Aorta (tissue), 5 donors: ENCODE results near the gene TRPM2. TPM values are rescaled to one million over a fixed set of nuclear protein-coding genes. Genes with fewer than 3 reads are reported as not detected.
"Not testable (repeated sequence)": the region's sequence is repeated elsewhere in the genome, so short reads cannot be mapped to it uniquely, and the experiment has no call there.

Source experiments
- ATAC-seq: fragments of 200-7000 bp; cut with Tn5 transposase; one replicate; pipeline ENCODE4 v1.9.1; 2022; ENCODE audit warnings: moderate library complexity; ENCODE audit not compliant: low FRiP score
- DNase-seq, 2 donors: peaks; one replicate each; pipeline ENCODE4 v3.0.0-alpha.2; 2020
- H3K27ac ChIP-seq, 2 donors: one replicate each; pipeline ENCODE4 v1.5.1; 2013; ENCODE audit warnings: low read length in 2 of 2, mild to moderate bottlenecking in 2 of 2, moderate library complexity in 2 of 2, control low read depth in 1 of 2, inconsistent platforms in 1 of 2, low read depth in 1 of 2
- H3K27me3 ChIP-seq, 2 donors: one replicate each; pipeline ENCODE4 v1.6.1; 2013; ENCODE audit warnings: control low read depth in 1 of 2, low read length in 1 of 2, mild to moderate bottlenecking in 1 of 2, moderate library complexity in 1 of 2; ENCODE audit not compliant: insufficient read depth in 2 of 2, control insufficient read depth in 1 of 2
- H3K36me3 ChIP-seq, 2 donors: one replicate each; pipeline ENCODE4 v1.6.1; 2013; ENCODE audit warnings: control low read depth in 1 of 2, low read length in 1 of 2, mild to moderate bottlenecking in 1 of 2; ENCODE audit not compliant: insufficient read depth in 2 of 2, control insufficient read depth in 1 of 2
- H3K4me1 ChIP-seq, 2 donors: one replicate each; pipeline ENCODE4 v1.6.1; 2013; ENCODE audit warnings: low read length in 2 of 2, control low read depth in 1 of 2, mild to moderate bottlenecking in 1 of 2, moderate library complexity in 1 of 2; ENCODE audit not compliant: insufficient read depth in 2 of 2, control insufficient read depth in 1 of 2
- H3K4me3 ChIP-seq, 2 donors: one replicate each; pipeline ENCODE4 v1.5.1; 2013; ENCODE audit warnings: low read length in 2 of 2, control low read depth in 1 of 2, mild to moderate bottlenecking in 1 of 2
- H3K9me3 ChIP-seq: one replicate; pipeline ENCODE4 v1.6.1; 2013; ENCODE audit warnings: mild to moderate bottlenecking, low read length; ENCODE audit not compliant: control insufficient read depth
- WGBS, 2 donors: extraction: QIAGEN DNeasy Blood & Tissue Kit; methylation state at CpG; one replicate each; pipeline ENCODE4 v1.1.7; 2013; 5-methylcytosine and 5-hydroxymethylcytosine counted together
- intact Hi-C, 2 donors: fragments of 100-400 bp; cut with DNase I; formaldehyde crosslinking; loops; one replicate each; pipeline versions ENCODE4 v1.14.2 to v1.15.0; 2022
- polyA plus RNA-seq, 2 donors: library from polyadenylated mRNA; stranded (reverse); fragments of 200-250 nt; gene quantifications; one replicate each; pipeline ENCODE4 v1.2.3, GENCODE V29; 2013
- total RNA-seq, 2 donors: library from RNA; stranded (reverse); fragmentation: NEBNext Ultra II Directional; extraction: Animal tissue kit (Norgen Biotek cat#: 25700); gene quantifications; one replicate each; pipeline ENCODE4 v1.2.1, GENCODE V29; 2021
- donor health status: healthy with polysubstance abuse.
- donor health status: Bipolar disorder and iron deficiency.
- donor health status: DM: no; HTN: no; CAD: no.
- donor health status: DM: no; HTN: no; CAD: no.
- donor health status: DM: yes; HTN: yes; CAD: no.

Gene TRPM2
- total and polyA plus RNA-seq, 4 donors = 2.2 to 15.8 (median 5.9) TPM

DNA sequence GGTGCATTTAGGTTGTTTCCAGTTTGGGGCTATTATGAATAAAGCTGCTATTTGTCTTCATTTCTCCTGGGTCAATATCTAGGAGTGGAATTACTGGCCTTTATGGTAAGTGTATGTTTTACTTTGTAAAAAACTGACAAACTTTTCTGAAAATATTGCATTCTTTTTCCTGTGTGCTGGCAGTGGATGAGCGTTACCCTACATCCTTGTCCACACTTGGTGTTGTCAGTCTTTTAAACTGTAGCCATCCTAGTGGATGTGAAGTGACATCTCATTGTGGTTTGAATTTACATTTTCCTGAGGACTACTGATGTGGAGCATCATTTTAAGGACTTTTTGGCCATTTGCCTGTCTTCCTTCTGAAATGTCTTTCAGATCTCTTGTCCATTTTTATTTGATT, 35.9 kb downstream of the TRPM2 start:
- 80 to 83% methylated on average over 1 of the region's 1 CpG for WGBS, 2 donors
- no peak for DNase-seq
- H3K9me3 ChIP-seq = peaks cover 12% of the 10 kb centered on the region
- ATAC-seq = no peak
- H3K4me1 ChIP-seq = no peaks in the 10 kb centered on the region
- H3K27ac ChIP-seq = no peak overlapping the region
- no peak overlapping the region for H3K4me3 ChIP-seq
- no peaks in the 10 kb centered on the region for H3K27me3 ChIP-seq
- no peaks in the 10 kb centered on the region for H3K36me3 ChIP-seq
- intact Hi-C loops = no loop called here

DNA sequence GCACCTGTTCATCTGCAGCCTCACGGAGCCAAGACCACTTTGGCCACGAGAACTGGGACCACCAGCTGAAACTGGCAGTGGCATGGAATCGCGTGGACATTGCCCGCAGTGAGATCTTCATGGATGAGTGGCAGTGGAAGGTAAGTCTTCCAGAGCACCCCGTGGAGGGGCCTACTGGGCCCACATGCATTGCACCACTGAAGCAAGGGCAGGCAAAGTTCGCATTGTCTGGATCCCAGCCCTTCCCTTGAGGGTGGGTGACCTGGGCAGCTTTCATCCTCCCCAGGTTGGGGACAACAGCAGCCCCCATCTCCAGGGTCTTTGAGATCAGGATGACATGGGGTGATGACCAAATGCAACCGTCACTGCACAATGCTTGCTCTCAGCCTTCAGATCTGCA, 37.5 kb downstream of the TRPM2 start:
- Histone ChIP-seq H3K27ac (no peak overlapping the region), H3K36me3 (no peaks in the 10 kb centered on the region), H3K4me1 (no peaks in the 10 kb centered on the region), H3K27me3 (no peaks in the 10 kb centered on the region), H3K9me3 (peaks cover 10% of the 10 kb centered on the region), H3K4me3 (no peak overlapping the region)
- 90 to 95% methylated on average over 8 of the region's 8 CpGs for WGBS, 2 donors
- intact Hi-C loops = no loop called here
- DNase-seq = peak in 1 of 2 donors; percentile 30
- no peak for ATAC-seq

DNA sequence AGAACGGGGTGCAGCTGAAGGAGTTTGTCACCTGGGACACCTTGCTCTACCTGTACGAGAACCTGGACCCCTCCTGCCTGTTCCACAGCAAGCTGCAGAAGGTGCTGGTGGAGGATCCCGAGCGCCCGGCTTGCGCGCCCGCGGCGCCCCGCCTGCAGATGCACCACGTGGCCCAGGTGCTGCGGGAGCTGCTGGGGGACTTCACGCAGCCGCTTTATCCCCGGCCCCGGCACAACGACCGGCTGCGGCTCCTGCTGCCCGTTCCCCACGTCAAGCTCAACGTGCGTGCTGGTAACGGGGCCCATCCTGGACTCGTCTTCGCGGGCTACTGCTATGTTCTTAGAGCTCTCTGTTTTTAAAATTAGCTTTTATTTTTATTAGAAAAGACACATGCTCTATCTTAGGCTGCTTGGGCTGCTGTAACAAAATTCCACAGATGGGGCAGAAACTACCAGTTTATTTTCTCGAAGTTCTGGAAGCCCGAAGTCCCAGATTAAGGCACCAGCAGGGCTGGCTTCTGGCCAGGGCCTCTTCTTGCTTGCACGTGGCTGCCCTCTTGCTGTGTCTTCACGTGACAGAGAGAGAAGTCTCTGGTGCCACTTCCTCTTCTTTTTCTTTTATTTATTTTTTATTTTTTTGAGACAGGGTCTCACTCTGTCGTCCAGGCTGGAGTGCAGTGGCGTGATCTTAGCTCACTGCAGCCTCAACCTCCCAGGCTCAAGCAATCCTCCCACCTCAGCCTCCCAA, 38.1 kb downstream of the TRPM2 start:
- Histone ChIP-seq H3K9me3 (peaks cover 10% of the 10 kb centered on the region), H3K36me3 (no peaks in the 10 kb centered on the region), H3K27ac (no peak overlapping the region), H3K4me1 (no peaks in the 10 kb centered on the region), H3K4me3 (no peak overlapping the region), H3K27me3 (no peaks in the 10 kb centered on the region)
- DNase-seq (peak in 1 of 2 donors; percentile 91), ATAC-seq (no peak)
- 49 to 51% methylated on average over 34 of the region's 34 CpGs for WGBS, 2 donors
- intact Hi-C loops = no loop called here

DNA sequence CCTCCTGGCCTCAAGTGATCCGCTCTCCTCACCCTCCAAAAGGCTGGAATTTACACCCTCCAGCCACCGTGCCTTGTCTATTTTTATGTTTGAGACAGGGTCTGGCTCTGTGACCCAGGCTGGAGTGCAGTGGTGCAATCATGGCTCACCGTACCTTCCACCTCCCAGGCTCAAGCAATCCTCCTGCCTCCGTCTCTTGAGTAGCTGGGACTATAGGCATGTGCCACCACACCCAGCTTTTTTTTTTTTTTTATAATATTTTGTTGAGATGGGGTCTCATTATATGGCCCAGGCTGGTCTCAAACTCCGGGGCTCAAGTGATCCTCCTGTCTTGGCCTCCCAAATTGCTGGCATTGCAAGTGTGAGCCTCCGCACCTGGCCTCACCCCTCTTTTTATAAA, 38.8 kb downstream of the TRPM2 start:
- Histone ChIP-seq H3K27ac (no peak overlapping the region), H3K36me3 (no peaks in the 10 kb centered on the region), H3K4me3 (no peak overlapping the region), H3K27me3 (no peaks in the 10 kb centered on the region), H3K9me3 (peaks cover 9% of the 10 kb centered on the region), H3K4me1 (no peaks in the 10 kb centered on the region)
- WGBS, 2 donors = 76 to 87% methylated on average over 6 of the region's 6 CpGs
- no peak for DNase-seq
- no peak for ATAC-seq
- intact Hi-C loops = no loop called here

DNA sequence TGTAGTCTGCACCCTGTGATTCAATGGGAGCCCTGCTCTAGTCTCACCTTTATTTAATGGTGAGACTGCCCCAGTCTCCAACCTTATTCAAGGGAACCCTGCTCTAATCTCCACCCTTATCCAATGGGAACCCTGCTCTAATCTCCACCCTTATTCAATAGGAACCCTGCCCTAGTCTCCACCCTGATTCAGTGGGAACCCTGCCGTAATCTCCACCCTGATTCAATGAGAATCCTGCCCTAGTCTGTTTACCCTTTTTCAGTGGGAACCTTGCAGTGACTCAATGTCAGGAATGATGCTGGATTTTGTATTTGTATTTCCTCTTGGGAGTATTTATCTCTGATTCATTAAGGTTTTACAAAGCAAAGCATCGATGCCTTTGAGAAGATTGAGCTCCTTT, 39.5 kb downstream of the TRPM2 start:
- no peak for DNase-seq
- intact Hi-C loops = no loop called here
- no peak overlapping the region for H3K4me3 ChIP-seq
- no peak for ATAC-seq
- no peaks in the 10 kb centered on the region for H3K27me3 ChIP-seq
- no peak overlapping the region for H3K27ac ChIP-seq
- no peaks in the 10 kb centered on the region for H3K36me3 ChIP-seq
- peaks cover 9% of the 10 kb centered on the region for H3K9me3 ChIP-seq
- WGBS, 2 donors = 62 to 63% methylated on average over 2 of the region's 2 CpGs
- H3K4me1 ChIP-seq = no peaks in the 10 kb centered on the region

DNA sequence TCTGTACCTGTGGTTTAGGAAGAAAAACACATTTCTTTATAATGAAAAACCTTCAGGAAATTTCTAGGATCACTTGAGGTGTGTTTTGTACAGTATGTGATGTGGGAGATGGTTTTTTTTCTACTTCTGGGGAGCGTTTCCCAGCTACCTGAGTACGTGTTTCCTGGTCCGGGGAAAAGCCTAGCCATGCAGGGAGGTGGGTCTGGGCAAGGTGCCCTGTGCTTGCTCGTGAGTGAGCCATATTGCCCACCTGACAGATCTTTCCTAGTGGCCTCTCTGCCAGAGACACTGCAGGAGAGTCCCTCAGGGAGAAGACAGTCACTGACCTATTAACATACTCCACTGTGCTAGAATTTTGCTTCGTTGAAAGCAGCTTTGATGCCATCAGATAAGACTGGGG, 41.3 kb downstream of the TRPM2 start:
- ATAC-seq (no peak), DNase-seq (no peak)
- peaks cover 9% of the 10 kb centered on the region for H3K9me3 ChIP-seq
- H3K27ac ChIP-seq = no peak overlapping the region
- no peaks in the 10 kb centered on the region for H3K36me3 ChIP-seq
- no peak overlapping the region for H3K4me3 ChIP-seq
- H3K4me1 ChIP-seq = no peaks in the 10 kb centered on the region
- intact Hi-C loops = no loop called here
- H3K27me3 ChIP-seq = no peaks in the 10 kb centered on the region
- WGBS, 2 donors = 56 to 58% methylated on average over 5 of the region's 5 CpGs

DNA sequence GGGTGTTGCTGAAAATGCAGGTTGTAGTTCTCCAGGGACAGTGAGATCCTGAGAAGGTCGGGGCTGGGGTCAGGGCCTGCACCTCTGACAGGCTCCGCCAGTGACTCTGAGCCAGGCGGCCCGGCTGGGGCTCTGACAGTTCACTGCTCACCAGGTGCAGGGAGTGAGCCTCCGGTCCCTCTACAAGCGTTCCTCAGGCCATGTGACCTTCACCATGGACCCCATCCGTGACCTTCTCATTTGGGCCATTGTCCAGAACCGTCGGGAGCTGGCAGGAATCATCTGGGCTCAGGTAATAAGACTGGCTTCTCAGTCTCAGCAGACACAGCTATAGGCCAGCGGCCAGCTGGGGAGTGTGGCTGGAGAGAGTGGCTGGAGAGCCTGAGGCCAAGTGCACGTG, 41.8 kb downstream of the TRPM2 start:
- peak in 1 of 2 donors; percentile 22 for DNase-seq
- Histone ChIP-seq H3K9me3 (peaks cover 9% of the 10 kb centered on the region), H3K36me3 (no peaks in the 10 kb centered on the region), H3K27me3 (no peaks in the 10 kb centered on the region), H3K27ac (no peak overlapping the region), H3K4me1 (no peaks in the 10 kb centered on the region), H3K4me3 (no peak overlapping the region)
- intact Hi-C loops = no loop called here
- no peak for ATAC-seq
- WGBS, 2 donors = 68 to 72% methylated on average over 11 of the region's 11 CpGs

DNA sequence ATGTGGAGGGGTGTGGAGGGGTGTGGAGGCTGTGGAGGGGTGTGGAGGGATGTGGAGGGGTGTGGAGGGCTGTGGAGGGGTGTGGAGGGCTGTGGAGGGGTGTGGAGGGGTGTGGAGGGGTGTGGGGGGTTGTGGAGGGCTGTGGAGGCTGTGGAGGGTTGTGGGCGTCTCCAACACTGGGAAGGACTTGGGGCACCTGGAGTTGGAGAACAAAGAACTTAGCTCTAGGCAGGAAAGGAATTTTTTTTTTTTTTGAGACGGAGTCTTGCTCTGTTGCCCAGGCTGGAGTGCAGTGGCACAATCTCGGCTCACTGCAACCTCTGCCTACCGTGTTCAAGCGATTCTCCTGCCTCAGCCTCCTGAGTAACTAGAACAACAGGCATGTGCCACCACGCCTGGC, 43.4 kb downstream of the TRPM2 start:
- H3K4me3 ChIP-seq, H3K4me1 ChIP-seq, H3K36me3 ChIP-seq, H3K27ac ChIP-seq, ATAC-seq, H3K9me3 ChIP-seq, H3K27me3 ChIP-seq, intact Hi-C loops: not testable (repeated sequence)
- peak in 1 of 2 donors; percentile 21 for DNase-seq
- 87 to 88% methylated on average over 6 of the region's 6 CpGs for WGBS, 2 donors

DNA sequence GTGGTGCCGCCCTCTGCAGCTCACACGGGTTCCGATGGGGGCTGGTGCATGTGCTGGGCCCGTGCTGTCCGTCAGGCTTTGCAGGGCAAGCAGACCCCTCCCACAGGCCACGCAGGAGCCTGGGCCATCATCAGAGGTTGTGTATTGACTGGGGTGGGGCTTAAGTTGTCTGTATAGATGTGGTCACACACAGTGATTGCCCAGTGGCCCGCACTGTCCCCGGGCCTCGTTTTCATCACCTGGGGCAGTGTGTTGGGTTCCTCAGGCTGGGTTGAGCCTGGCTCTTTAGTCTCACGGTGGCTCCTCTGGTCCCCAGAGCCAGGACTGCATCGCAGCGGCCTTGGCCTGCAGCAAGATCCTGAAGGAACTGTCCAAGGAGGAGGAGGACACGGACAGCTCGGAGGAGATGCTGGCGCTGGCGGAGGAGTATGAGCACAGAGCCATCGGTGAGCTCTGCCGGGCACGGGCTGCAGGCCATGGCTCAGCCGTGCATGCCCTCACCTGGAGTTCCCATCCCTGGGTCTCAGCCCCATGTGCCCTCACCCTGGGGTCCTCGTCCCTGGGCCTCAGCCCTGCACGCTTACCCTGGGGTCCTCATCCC, 44.1 kb downstream of the TRPM2 start:
- DNase-seq (peak in 1 of 2 donors; percentile 36), ATAC-seq (no peak)
- H3K27me3 ChIP-seq = no peaks in the 10 kb centered on the region
- no peak overlapping the region for H3K4me3 ChIP-seq
- 85 to 86% methylated on average over 20 to 22 of the region's 22 CpGs for WGBS, 2 donors
- no peaks in the 10 kb centered on the region for H3K4me1 ChIP-seq
- peaks cover 2% of the 10 kb centered on the region for H3K9me3 ChIP-seq
- no peak overlapping the region for H3K27ac ChIP-seq
- no peaks in the 10 kb centered on the region for H3K36me3 ChIP-seq
- intact Hi-C loops = no loop called here
